A549 (cell line): ENCODE measurements around the gene ST6GAL1. TPM values are rescaled to one million over a fixed set of nuclear protein-coding genes. Genes with fewer than 3 reads are reported as not detected.
"Not testable (repeated sequence)": the region's sequence is repeated elsewhere in the genome, so short reads cannot be mapped to it uniquely, and the experiment has no call there.

Experiments used
- ATAC-seq, 2 experiments: fragments of 200-7000 bp in 1 of 2; fragments of >200 bp in 1 of 2; cut with Nextera tagmentation in 1 of 2; cut with Tn5 transposase in 1 of 2; 3 replicates each; pipeline versions ENCODE4 v1.8.0 to v1.9.1; 2018 to 2020; ENCODE audit warnings: mild to moderate bottlenecking in 1 of 2, moderate library complexity in 1 of 2
- CTCF ChIA-PET: fragments of 300-600 bp; sonication (Branson Sonifier 250); formaldehyde crosslinking; extraction: SDS; loops from one replicate; lab custom pipeline; 2021; ENCODE audit warnings: antibody characterized with exemption, inconsistent platforms; lab: Yijun Ruan, JAX
- POLR2A ChIA-PET: fragments of 350-600 bp; formaldehyde crosslinking; extraction: SDS; loops from one replicate; lab custom pipeline; 2021; ENCODE audit warnings: antibody characterized with exemption, inconsistent platforms; lab: Yijun Ruan, JAX
- DNase-seq, 2 experiments: peaks; one replicate each; pipeline versions ENCODE4 v3.0.0 to v3.0.0-alpha.2; 2011 to 2016; ENCODE audit warnings: low read depth in 1 of 2, low spot score in 1 of 2
- FAIRE-seq: peaks from 2 replicates; lab custom pipeline; 2011; peaks lifted over from hg19 to GRCh38; lab: Jason Lieb, UNC
- H3K27ac ChIP-seq, 2 experiments: fragments of >200 bp; sonication (Bioruptor Twin); formaldehyde crosslinking; 3 replicates each; pipeline ENCODE4 v1.5.1; 2016 to 2017
- H3K4me1 ChIP-seq: fragments of >200 bp; sonication (Bioruptor Twin); formaldehyde crosslinking; 3 replicates; pipeline ENCODE4 v1.6.1; 2016
- H3K4me2 ChIP-seq: fragments of >200 bp; sonication (Bioruptor Twin); formaldehyde crosslinking; 3 replicates; pipeline ENCODE4 v1.6.1; 2016
- H3K4me3 ChIP-seq: fragments of >200 bp; sonication (Bioruptor Twin); formaldehyde crosslinking; 3 replicates; pipeline ENCODE4 v1.5.1; 2016
- H3K9me3 ChIP-seq: fragments of >200 bp; sonication (Bioruptor Twin); formaldehyde crosslinking; 3 replicates; pipeline ENCODE4 v1.6.1; 2016
- CBX2 ChIP-seq: fragments of 200-600 bp; sonication (generic); IDR thresholded peaks from 2 replicates; pipeline ENCODE4 v1.6.1; 2016; ENCODE audit warnings: low read depth, mild to moderate bottlenecking, borderline replicate concordance
- CTCF ChIP-seq: fragments of >200 bp; sonication (Bioruptor Twin); formaldehyde crosslinking; IDR thresholded peaks from 3 replicates; pipeline ENCODE4 v1.5.1; 2016
- EHF ChIP-seq: fragments of 250-450 bp; sonication (Bioruptor Pico); IDR thresholded peaks from 2 replicates; pipeline ENCODE4 v1.5.0; 2020; ENCODE audit warnings: mild to moderate bottlenecking
- EP300 ChIP-seq, 2 experiments: fragments of >200 bp; sonication (Bioruptor Twin); formaldehyde crosslinking; IDR thresholded peaks; 2 replicates in 1 of 2; 3 replicates in 1 of 2; pipeline ENCODE4 v1.6.1; 2016 to 2017
- FOSL2 ChIP-seq, 2 experiments: fragments of 450-650 bp in 1 of 2; fragments of >200 bp in 1 of 2; sonication (Bioruptor Twin) in 1 of 2; formaldehyde crosslinking; IDR thresholded peaks; 2 replicates each; pipeline versions ENCODE4 v1.5.0 to v1.6.1; 2016 to 2020; ENCODE audit warnings: mild to moderate bottlenecking in 1 of 2, moderate library complexity in 1 of 2
- FOXS1 ChIP-seq: fragments of 250-450 bp; sonication (Bioruptor Pico); IDR thresholded peaks from 2 replicates; pipeline ENCODE4 v1.5.0; 2020; ENCODE audit warnings: mild to moderate bottlenecking, moderate library complexity
- HMGXB4 ChIP-seq: fragments of 250-450 bp; sonication (Bioruptor Pico); IDR thresholded peaks from 2 replicates; pipeline ENCODE4 v1.5.0; 2021; ENCODE audit warnings: mild to moderate bottlenecking, moderate library complexity, borderline replicate concordance
- JUNB ChIP-seq: fragments of >200 bp; sonication (Bioruptor Twin); formaldehyde crosslinking; IDR thresholded peaks from 2 replicates; pipeline ENCODE4 v1.6.1; 2016
- KDM1A ChIP-seq: fragments of 200-600 bp; sonication (generic); IDR thresholded peaks from 2 replicates; pipeline ENCODE4 v1.6.1; 2016; ENCODE audit warnings: low read depth, mild to moderate bottlenecking
- KDM5A ChIP-seq: fragments of 200-600 bp; sonication (generic); IDR thresholded peaks from 2 replicates; pipeline ENCODE4 v1.6.1; 2016; ENCODE audit warnings: antibody characterized with exemption, mild to moderate bottlenecking
- NPAS2 ChIP-seq: fragments of 250-450 bp; sonication (Bioruptor Pico); IDR thresholded peaks from 2 replicates; pipeline ENCODE4 v1.8.0; 2022; ENCODE audit warnings: mild to moderate bottlenecking, moderate library complexity, borderline replicate concordance
- PHF8 ChIP-seq: fragments of 200-600 bp; sonication (generic); IDR thresholded peaks from 2 replicates; pipeline ENCODE4 v1.6.1; 2016; ENCODE audit warnings: low read depth, mild to moderate bottlenecking, antibody characterized with exemption, moderate library complexity, borderline replicate concordance
- REST ChIP-seq: fragments of 200-600 bp; sonication (generic); IDR thresholded peaks from 2 replicates; pipeline ENCODE4 v1.6.1; 2016; ENCODE audit warnings: antibody characterized with exemption, mild to moderate bottlenecking, moderate library complexity
- RFX5 ChIP-seq: fragments of 450-650 bp; IDR thresholded peaks from 2 replicates; pipeline ENCODE4 v1.7.1; 2014; ENCODE audit warnings: antibody characterized with exemption, mild to moderate bottlenecking, moderate library complexity
- TP53 ChIP-seq: fragments of 250-450 bp; sonication (Bioruptor Pico); IDR thresholded peaks from 2 replicates; pipeline ENCODE4 v1.5.0; 2021; ENCODE audit warnings: mild to moderate bottlenecking, moderate library complexity
- ZC3H11A ChIP-seq: fragments of 450-650 bp; IDR thresholded peaks from 2 replicates; pipeline ENCODE4 v1.6.1; 2014; ENCODE audit warnings: antibody characterized with exemption, mild to moderate bottlenecking
- WGBS: methylation state at CpG from one replicate; pipeline ENCODE4 v1.1.6; 2017; ENCODE audit errors: missing lambda C conversion rate; 5-methylcytosine and 5-hydroxymethylcytosine counted together
- polyA plus RNA-seq, 4 experiments: library from polyadenylated mRNA; depleted of rRNA in 3 of 4; stranded (reverse); fragments of >200 nt; fragmentation: RNase III in 1 of 4; extraction: RNeasy Plus Mini Kit Qiagen cat#74134 plus additional on column Dnase treatment in 1 of 4; gene quantifications; 2 replicates in 3 of 4; 3 replicates in 1 of 4; pipeline ENCODE4 v1.2.3, GENCODE V29; 2011 to 2017

Gene ST6GAL1
- polyA plus RNA-seq, 2 of the 4 experiments (the other 2 are of a cell fraction), result 3.9 to 6.5 TPM

- TF ChIP-seq REST, result no peak
- no peak for TF ChIP-seq JUNB
- no peak for TF ChIP-seq ZC3H11A
- TF ChIP-seq RFX5, result no peak
- no peak for TF ChIP-seq EHF (CRISPR knock-in tag)
- no peak for TF ChIP-seq CTCF
- no peak for TF ChIP-seq TP53 (CRISPR knock-in tag)
- TF ChIP-seq PHF8, result no peak
- no peak for TF ChIP-seq FOSL2 (IDR thresholded peaks at IDR 0.05)
- no peak for TF ChIP-seq FOSL2 (CRISPR knock-in tag; IDR thresholded peaks at IDR 0.05)
- TF ChIP-seq KDM1A, result no peak
- TF ChIP-seq, all 56 proteins: peak for 0
Observed at GRCh38 chr3:186990277-186990676, 60.0 kb downstream of the ST6GAL1 start (continued).

- TF ChIP-seq HMGXB4 (no peak), KDM5A (no peak), NPAS2 (CRISPR knock-in tag) (no peak), JUNB (no peak), FOXS1 (CRISPR knock-in tag) (no peak), CBX2 (no peak)
- no peak for FAIRE-seq
- no peaks in the 10 kb centered on the region for H3K9me3 ChIP-seq
- H3K27ac ChIP-seq, result no peak overlapping the region
- 92% methylated on average over 5 of the region's 5 CpGs for WGBS
- ATAC-seq, result no peak
- POLR2A ChIA-PET, result no interaction called here
- no peak overlapping the region for H3K4me3 ChIP-seq
- CTCF ChIA-PET, result no interaction called here
- no peak for DNase-seq
- H3K4me1 ChIP-seq, result no peaks in the 10 kb centered on the region
- no peak overlapping the region for H3K4me2 ChIP-seq
Observed at GRCh38 chr3:186990878-186991308, 60.6 kb downstream of the ST6GAL1 start.

- ATAC-seq (no peak), FAIRE-seq (no peak), DNase-seq (no peak)
- Histone ChIP-seq H3K9me3 (no peaks in the 10 kb centered on the region), H3K4me1 (no peaks in the 10 kb centered on the region)
- WGBS, result 92% methylated on average over 4 of the region's 4 CpGs
- CTCF ChIA-PET, result no interaction called here
- no peak for TF ChIP-seq EP300 (IDR thresholded peaks at IDR 0.05)
- TF ChIP-seq, all 56 proteins: peak for 0
- no peak overlapping the region for H3K4me3 ChIP-seq
- H3K27ac ChIP-seq, result no peak overlapping the region
- POLR2A ChIA-PET, result no interaction called here
- no peak overlapping the region for H3K4me2 ChIP-seq
Observed at GRCh38 chr3:186991470-186991869, 61.1 kb downstream of the ST6GAL1 start.

- ATAC-seq, FAIRE-seq, H3K27ac ChIP-seq, DNase-seq, CTCF ChIA-PET, H3K4me2 ChIP-seq, H3K9me3 ChIP-seq, H3K4me3 ChIP-seq, POLR2A ChIA-PET, H3K4me1 ChIP-seq: not testable (repeated sequence)
- 79% methylated on average over 1 of the region's 1 CpG for WGBS
Observed at GRCh38 chr3:186992096-186992495, 61.8 kb downstream of the ST6GAL1 start.
